ENCODE measurements around the gene MRPS16.

The MRPS16 gene

GRCh38 chr10:73248259-73248724, 4.2 kb downstream of the MRPS16 start:
- TF ChIP-seq CTCF (IDR thresholded peaks at IDR 0.05; ENCODE audit: low read depth, low read length) = no peak
- no peak overlapping the region for H3K4me3 ChIP-seq (ENCODE audit: low read depth, low read length)

- no peak for TF ChIP-seq CTCF (IDR thresholded peaks at IDR 0.05; ENCODE audit: low read depth, low read length)
- H3K4me3 ChIP-seq (ENCODE audit: low read depth, low read length) = peak overlapping the region; percentile 90
Observed at GRCh38 chr10:73247509-73248258, 4.8 kb downstream of the MRPS16 start.

- H3K4me3 ChIP-seq (ENCODE audit: low read depth, low read length) = peak within 1 kb of the TSS; percentile 90
- TF ChIP-seq CTCF (IDR thresholded peaks at IDR 0.05; ENCODE audit: low read depth, low read length) = no peak
Observed at GRCh38 chr10:73246646-73247508, 5.6 kb downstream of the MRPS16 start, which contains the start of gene DNAJC9. DNAJC9 (minus strand) TSS chr10:73247255; CDS start chr10:73247189, 66 bp downstream.

- H3K4me3 ChIP-seq (ENCODE audit: low read depth, low read length) = peak overlapping the region; percentile 90
- no peak for TF ChIP-seq CTCF (IDR thresholded peaks at IDR 0.05; ENCODE audit: low read depth, low read length)
Observed at GRCh38 chr10:73246322-73246645, 6.2 kb downstream of the MRPS16 start.

GRCh38 chr10:73244866-73245477, 7.5 kb downstream of the MRPS16 start:
- peak overlapping the region; percentile 90 for H3K4me3 ChIP-seq (ENCODE audit: low read depth, low read length)
- TF ChIP-seq CTCF (IDR thresholded peaks at IDR 0.05; ENCODE audit: low read depth, low read length) = no peak

- no peak overlapping the region for H3K4me3 ChIP-seq (ENCODE audit: low read depth, low read length)
- no peak for TF ChIP-seq CTCF (IDR thresholded peaks at IDR 0.05; ENCODE audit: low read depth, low read length)
Observed at GRCh38 chr10:73239908-73240307, 12.5 kb downstream of the MRPS16 start.
